HFFc6 (cell line): Measurements from ENCODE around the gene ACOT11. TPM values are rescaled to one million over a fixed set of nuclear protein-coding genes. Genes with fewer than 3 reads are reported as not detected.
"Not testable (repeated sequence)": the region's sequence is repeated elsewhere in the genome, so short reads cannot be mapped to it uniquely, and the experiment has no call there.

Source experiments
- DNase-seq: peaks from one replicate; pipeline ENCODE4 v3.0.0-alpha.2; 2018
- H3K27ac Mint-ChIP-seq: 2 replicates; pipeline ENCODE4 v1.8.0; 2020; ENCODE audit warnings: mild to moderate bottlenecking, mixed read lengths
- H3K27me3 Mint-ChIP-seq: 2 replicates; pipeline ENCODE4 v1.8.0; 2021; ENCODE audit warnings: mild to moderate bottlenecking, moderate library complexity, mixed read lengths; ENCODE audit not compliant: insufficient read depth
- H3K36me3 Mint-ChIP-seq: 2 replicates; pipeline ENCODE4 v1.8.0; 2021; ENCODE audit warnings: low read depth, mixed read lengths
- H3K4me1 Mint-ChIP-seq: 2 replicates; pipeline ENCODE4 v1.8.0; 2020; ENCODE audit warnings: low read depth, mixed read lengths
- H3K4me3 Mint-ChIP-seq: 2 replicates; pipeline ENCODE4 v1.8.0; 2020; ENCODE audit warnings: mild to moderate bottlenecking, moderate library complexity, mixed read lengths
- H3K9me3 Mint-ChIP-seq: 2 replicates; pipeline ENCODE4 v1.8.0; 2020; ENCODE audit warnings: mild to moderate bottlenecking, mixed read lengths
- total RNA-seq, 6 experiments: library from RNA; stranded (reverse); fragmentation: NEBNext Ultra II Directional; extraction: Animal tissue kit (Norgen Biotek cat#: 25700); gene quantifications; 2 replicates in 1 of 6; 3 replicates in 5 of 6; pipeline ENCODE4 v1.2.3, GENCODE V29; 2021
- TF ChIP-seq, protein P1 (sequence below): fragments of 200-600 bp; sonication (generic); IDR thresholded peaks from 2 replicates; pipeline ENCODE4 v1.5.0; 2021; ENCODE audit warnings: antibody characterized with exemption, mild to moderate bottlenecking

The ACOT11 gene
- total RNA-seq, 6 experiments from 2014 or later, result 2.9 to 4.8 (median 3.8) TPM

DNA sequence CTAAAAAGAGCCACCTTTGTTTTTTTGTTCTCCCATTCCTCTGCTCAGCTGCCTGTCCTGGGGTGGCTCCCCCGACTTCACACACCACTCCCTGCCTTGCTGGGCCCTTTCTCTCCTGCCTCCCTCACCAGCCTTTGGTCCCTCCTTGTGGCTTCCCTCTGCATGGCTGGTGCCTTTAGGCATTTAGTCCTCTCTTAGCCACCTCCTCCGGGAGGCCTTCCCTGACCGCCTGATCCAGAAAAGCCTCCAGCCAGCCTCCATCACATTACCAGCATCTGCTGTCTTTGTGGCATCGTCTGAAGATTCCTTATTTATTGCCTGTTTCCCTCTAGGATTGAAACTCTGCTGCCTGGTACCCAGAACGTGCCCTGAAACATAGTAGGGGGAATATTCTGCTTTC, 46.2 kb upstream of the ACOT11 start:
- H3K4me3 Mint-ChIP-seq, result no peak overlapping the region
- TF ChIP-seq, protein P1, sequence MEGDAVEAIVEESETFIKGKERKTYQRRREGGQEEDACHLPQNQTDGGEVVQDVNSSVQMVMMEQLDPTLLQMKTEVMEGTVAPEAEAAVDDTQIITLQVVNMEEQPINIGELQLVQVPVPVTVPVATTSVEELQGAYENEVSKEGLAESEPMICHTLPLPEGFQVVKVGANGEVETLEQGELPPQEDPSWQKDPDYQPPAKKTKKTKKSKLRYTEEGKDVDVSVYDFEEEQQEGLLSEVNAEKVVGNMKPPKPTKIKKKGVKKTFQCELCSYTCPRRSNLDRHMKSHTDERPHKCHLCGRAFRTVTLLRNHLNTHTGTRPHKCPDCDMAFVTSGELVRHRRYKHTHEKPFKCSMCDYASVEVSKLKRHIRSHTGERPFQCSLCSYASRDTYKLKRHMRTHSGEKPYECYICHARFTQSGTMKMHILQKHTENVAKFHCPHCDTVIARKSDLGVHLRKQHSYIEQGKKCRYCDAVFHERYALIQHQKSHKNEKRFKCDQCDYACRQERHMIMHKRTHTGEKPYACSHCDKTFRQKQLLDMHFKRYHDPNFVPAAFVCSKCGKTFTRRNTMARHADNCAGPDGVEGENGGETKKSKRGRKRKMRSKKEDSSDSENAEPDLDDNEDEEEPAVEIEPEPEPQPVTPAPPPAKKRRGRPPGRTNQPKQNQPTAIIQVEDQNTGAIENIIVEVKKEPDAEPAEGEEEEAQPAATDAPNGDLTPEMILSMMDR, result no peak
- no peak overlapping the region for H3K27ac Mint-ChIP-seq

DNA sequence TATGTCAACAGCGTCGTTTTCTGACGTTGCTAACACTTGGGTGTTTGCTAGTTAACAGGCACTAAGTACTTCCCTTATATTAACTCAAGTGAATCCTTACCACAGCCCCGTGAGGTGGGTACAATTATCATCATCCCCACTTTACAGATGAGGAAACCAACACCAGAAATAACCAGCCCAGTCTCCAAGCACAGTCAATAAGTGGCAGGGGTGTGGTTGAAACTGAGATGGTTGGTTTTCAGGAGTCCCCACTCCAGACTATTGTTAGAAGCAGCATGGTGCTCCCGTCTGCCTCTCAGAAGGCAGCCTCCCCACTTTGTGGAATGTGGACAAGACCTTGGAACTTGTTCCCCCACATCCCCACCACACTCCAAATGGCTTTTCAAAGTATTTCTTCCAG, 45.7 kb upstream of the ACOT11 start:
- H3K27ac Mint-ChIP-seq, result no peak overlapping the region
- no peak for DNase-seq
- no peaks in the 10 kb centered on the region for H3K9me3 Mint-ChIP-seq
- H3K27me3 Mint-ChIP-seq, result peaks cover 27% of the 10 kb centered on the region
- no peaks in the 10 kb centered on the region for H3K36me3 Mint-ChIP-seq
- no peak overlapping the region for H3K4me3 Mint-ChIP-seq
- TF ChIP-seq, protein P1, result no peak
- H3K4me1 Mint-ChIP-seq, result peaks cover 26% of the 10 kb centered on the region

More for the DNA sequence above, 46.2 kb upstream of the ACOT11 start:
- Mint-ChIP-seq H3K27me3 (peaks cover 32% of the 10 kb centered on the region), H3K9me3 (no peaks in the 10 kb centered on the region), H3K36me3 (no peaks in the 10 kb centered on the region), H3K4me1 (peaks cover 21% of the 10 kb centered on the region)
- DNase-seq, result no peak

DNA sequence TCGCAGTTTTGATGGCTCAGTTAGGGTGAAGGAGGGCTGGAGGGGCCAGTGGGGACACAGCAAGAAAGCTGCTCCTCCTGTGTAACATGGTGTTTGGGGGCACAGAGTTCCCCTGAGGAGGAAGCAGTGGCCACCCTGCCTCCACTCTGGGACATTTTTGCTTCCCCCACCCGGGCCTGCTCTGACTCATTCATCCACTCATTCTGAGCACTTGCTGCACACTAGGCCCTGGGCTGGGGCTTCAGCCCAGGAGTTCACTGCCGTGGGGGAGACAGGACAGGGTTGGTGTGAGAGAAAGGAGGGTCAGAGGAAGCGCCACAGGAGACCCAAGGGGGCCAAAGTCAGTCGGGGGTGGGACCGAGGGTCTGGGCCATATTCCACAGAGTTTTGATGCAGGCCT, 41.4 kb upstream of the ACOT11 start:
- no peak overlapping the region for H3K4me3 Mint-ChIP-seq
- no peaks in the 10 kb centered on the region for H3K9me3 Mint-ChIP-seq
- peaks cover 19% of the 10 kb centered on the region for H3K4me1 Mint-ChIP-seq
- no peaks in the 10 kb centered on the region for H3K36me3 Mint-ChIP-seq
- H3K27ac Mint-ChIP-seq, result peak overlapping the region; percentile 58
- peak; percentile 17 for DNase-seq
- TF ChIP-seq, protein P1, result no peak
- peaks cover 4% of the 10 kb centered on the region for H3K27me3 Mint-ChIP-seq

DNA sequence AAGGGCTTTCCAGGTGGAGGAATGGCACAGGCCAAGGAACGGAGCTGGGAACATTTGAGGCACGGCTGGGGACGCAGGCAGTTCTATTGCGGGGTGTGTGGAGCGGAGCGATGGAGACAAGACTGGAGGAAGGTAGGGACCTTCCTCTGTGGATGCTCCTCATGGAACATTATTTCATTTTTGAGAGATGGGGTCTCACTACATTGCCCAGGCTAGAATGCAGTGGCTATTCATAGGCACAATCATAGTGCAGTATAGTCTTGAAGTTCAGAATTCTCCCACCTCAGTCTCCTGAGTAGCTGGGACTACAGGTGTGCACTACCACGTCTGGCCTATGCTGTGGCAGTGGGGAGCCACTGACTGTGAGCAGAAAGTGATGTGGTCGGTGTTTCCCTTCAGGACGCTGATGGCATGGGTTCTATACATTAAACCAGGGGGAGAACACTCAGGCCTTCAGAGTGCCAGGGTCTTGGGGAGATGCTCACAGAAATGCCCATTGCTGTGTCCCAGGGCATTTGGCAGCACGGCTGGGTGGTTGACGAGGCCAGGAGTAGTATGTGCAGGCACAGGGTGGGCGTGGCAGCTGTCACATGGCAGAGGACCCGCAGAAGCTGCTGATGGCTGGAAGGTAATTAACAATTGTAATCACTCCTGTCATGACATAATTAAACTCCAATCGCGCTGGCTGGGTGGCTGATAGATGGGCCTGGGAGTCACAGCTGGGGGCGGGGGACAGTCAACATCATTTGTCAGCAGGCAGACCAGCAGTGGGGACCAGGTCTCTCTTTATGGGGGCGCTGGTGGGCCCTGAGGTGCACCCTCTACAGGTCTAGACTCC, 40.8 kb upstream of the ACOT11 start:
- Mint-ChIP-seq H3K9me3 (no peaks in the 10 kb centered on the region), H3K27me3 (peaks cover 4% of the 10 kb centered on the region), H3K4me1 (peaks cover 19% of the 10 kb centered on the region), H3K36me3 (no peaks in the 10 kb centered on the region), H3K27ac (0 out of 2 replicates have a peak overlapping the region, but pooled peaks have one; percentile 58), H3K4me3 (no peak overlapping the region)
- TF ChIP-seq, protein P1, result no peak
- no peak for DNase-seq

DNA sequence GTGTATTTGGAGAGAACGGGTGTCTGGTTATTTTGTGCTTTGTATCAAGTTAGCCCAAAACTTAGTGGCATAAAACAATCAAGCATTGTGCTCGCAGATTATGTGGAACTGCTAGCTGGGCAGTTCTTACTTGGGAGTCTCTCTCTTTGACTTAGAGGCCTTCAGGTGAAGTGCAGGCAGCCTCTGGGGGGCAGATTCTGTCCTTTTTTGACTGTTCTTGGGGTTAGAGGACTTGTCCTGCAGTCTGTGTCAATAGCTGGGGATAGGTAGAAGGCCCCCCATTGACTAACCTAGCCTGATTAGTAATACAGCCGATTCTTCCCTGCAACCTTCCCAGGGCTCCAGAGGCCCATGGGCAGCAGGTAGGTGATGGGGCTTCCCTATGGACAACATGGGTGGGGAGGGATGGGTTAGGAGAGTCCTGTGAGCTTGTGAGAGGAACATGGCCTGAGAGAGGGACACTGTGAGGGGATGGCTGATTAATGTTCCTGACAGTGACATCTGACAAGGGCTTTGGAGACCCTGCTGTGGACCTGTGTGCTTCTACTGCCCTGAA, 37.2 kb upstream of the ACOT11 start:
- DNase-seq, result no peak
- no peak overlapping the region for H3K4me3 Mint-ChIP-seq

DNA sequence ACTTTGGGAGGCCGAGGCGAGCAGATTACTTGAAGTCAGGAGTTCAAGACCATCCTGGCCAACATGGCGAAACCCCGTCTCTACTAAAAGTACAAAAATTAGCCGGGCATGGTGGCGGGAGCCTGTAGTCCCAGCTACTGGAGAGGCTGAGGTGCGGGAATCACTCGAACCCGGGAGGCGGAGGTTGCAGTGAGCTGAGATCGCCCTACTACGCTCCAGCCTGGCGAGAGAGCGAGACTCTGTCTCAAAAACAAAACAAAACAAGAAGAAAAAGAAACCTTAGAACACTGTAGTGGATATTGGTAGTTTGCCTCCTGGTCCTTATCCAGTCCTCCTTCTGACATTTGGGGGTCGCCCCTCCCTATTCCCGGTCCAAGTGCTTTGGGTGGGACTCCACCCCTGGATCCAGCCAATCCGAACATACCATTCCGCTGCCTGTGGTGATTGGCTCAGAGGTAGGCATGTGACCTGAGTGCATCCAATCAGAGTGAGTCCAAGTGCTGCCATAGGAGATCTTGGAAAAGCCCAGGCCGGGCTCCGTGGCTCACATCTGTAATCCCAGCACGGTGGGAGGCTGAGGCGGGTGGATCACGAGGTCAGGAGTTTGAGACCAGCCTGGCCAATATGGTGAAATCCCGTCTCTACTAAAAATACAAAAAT, 34.0 kb upstream of the ACOT11 start:
- not testable (repeated sequence) for H3K9me3 Mint-ChIP-seq, DNase-seq, H3K27ac Mint-ChIP-seq, H3K4me1 Mint-ChIP-seq, H3K36me3 Mint-ChIP-seq, H3K4me3 Mint-ChIP-seq
- peaks cover 19% of the 10 kb centered on the region for H3K27me3 Mint-ChIP-seq

More for the DNA sequence above, 37.2 kb upstream of the ACOT11 start:
- Mint-ChIP-seq H3K4me1 (peaks cover 19% of the 10 kb centered on the region), H3K9me3 (no peaks in the 10 kb centered on the region), H3K27me3 (peaks cover 8% of the 10 kb centered on the region), H3K36me3 (no peaks in the 10 kb centered on the region), H3K27ac (no peak overlapping the region)
- TF ChIP-seq, protein P1, result no peak
